Measurements from ENCODE around the gene TBK1. TPM values are rescaled to one million over a fixed set of nuclear protein-coding genes. Genes with fewer than 3 reads are reported as not detected.
"Not testable (repeated sequence)": the region's sequence is repeated elsewhere in the genome, so short reads cannot be mapped to it uniquely, and the experiment has no call there.

Gene TBK1
- total RNA-seq, 8 experiments from 2014 or later, result 11.7 to 36.4 (median 17.4) TPM

- not testable (repeated sequence) for H3K4me3 ChIP-seq; H3K4me1 ChIP-seq (replicated peaks in 1 of 2); ATAC-seq (replicated peaks in 6 of 8); H3K27ac ChIP-seq
- 42 to 86% (median 80%) methylated on average over 1 to 5 of the region's 24 CpGs; no CpG with 5 or more reads in 5 of the 10 experiments for WGBS, 10 experiments
- in situ Hi-C loops (cut with MboI; ENCODE audit: low pct_unique_long_range_greater_than_20kb in 2 of 9, low sequenced_read_pairs in 9 of 9, unreplicated experiment in 9 of 9), result loop anchor here in 3 of 9 experiments (10.0 to 25.0 kb wide), 3 partner anchors 145 to 170 kb away; no protein-coding TSS in a partner anchor
These were observed 90.6 kb downstream of the TBK1 start for GRCh38 chr12:64542409-64543047.

GRCh38 chr12:64544371-64545080 is 92.6 kb downstream of the TBK1 start:
- no peak overlapping the region for H3K4me3 ChIP-seq
- peaks cover 0 to 3% of the 10 kb centered on the region in 2 donors for H3K4me1 ChIP-seq (replicated peaks in 1 of 2)
- peak; percentile 80 to 92 (median 89) for ATAC-seq (replicated peaks in 6 of 8)
- no peak overlapping the region for H3K27ac ChIP-seq
- 8 to 79% (median 45%) methylated on average over 1 to 7 of the region's 8 CpGs for WGBS, 10 experiments
- in situ Hi-C loops (cut with MboI; ENCODE audit: low pct_unique_long_range_greater_than_20kb in 2 of 9, low sequenced_read_pairs in 9 of 9, unreplicated experiment in 9 of 9), result loop anchor here in 3 of 9 experiments (10.0 to 25.0 kb wide), 3 partner anchors 143 to 168 kb away; no protein-coding TSS in a partner anchor

- peak in 1 of 8 experiments; percentile 14 for ATAC-seq (replicated peaks in 6 of 8)
- Histone ChIP-seq H3K4me1 (replicated peaks in 1 of 2) (peaks cover 0 to 3% of the 10 kb centered on the region in 2 donors), H3K27ac (no peak overlapping the region), H3K4me3 (no peak overlapping the region)
- WGBS, 10 experiments, result 8 to 70% (median 30%) methylated on average over 2 to 3 of the region's 3 CpGs; no CpG with 5 or more reads in 1 of the 10 experiments
- in situ Hi-C loops (cut with MboI; ENCODE audit: low pct_unique_long_range_greater_than_20kb in 2 of 9, low sequenced_read_pairs in 9 of 9, unreplicated experiment in 9 of 9), result loop anchor here in 3 of 9 experiments (10.0 to 25.0 kb wide), 3 partner anchors 142 to 167 kb away; no protein-coding TSS in a partner anchor
These were observed 93.1 kb downstream of the TBK1 start for GRCh38 chr12:64545081-64545382.

GRCh38 chr12:64549108-64549507 is 97.2 kb downstream of the TBK1 start:
- H3K27ac ChIP-seq, result no peak overlapping the region
- H3K4me1 ChIP-seq (replicated peaks in 1 of 2), result peaks cover 0 to 3% of the 10 kb centered on the region in 2 donors
- H3K4me3 ChIP-seq, result no peak overlapping the region
- in situ Hi-C loops (cut with MboI; ENCODE audit: low pct_unique_long_range_greater_than_20kb in 2 of 9, low sequenced_read_pairs in 9 of 9, unreplicated experiment in 9 of 9), result loop anchor here in 3 of 9 experiments (10.0 to 25.0 kb wide), 3 partner anchors 138 to 163 kb away; no protein-coding TSS in a partner anchor
- WGBS, 10 experiments, result 20 to 70% (median 50%) methylated on average over 1 of the region's 1 CpG; no CpG with 5 or more reads in 7 of the 10 experiments
- ATAC-seq (replicated peaks in 6 of 8), result no peak

- H3K27ac ChIP-seq, result no peak overlapping the region
- no peak overlapping the region for H3K4me3 ChIP-seq
- peak in 1 of 8 experiments; percentile 47 for ATAC-seq (replicated peaks in 6 of 8)
- no peaks in the 10 kb centered on the region for H3K4me1 ChIP-seq (replicated peaks in 1 of 2)
- WGBS, 10 experiments, result 10 to 89% (median 64%) methylated on average over 1 to 3 of the region's 3 CpGs; no CpG with 5 or more reads in 2 of the 10 experiments
- in situ Hi-C loops (cut with MboI; ENCODE audit: low pct_unique_long_range_greater_than_20kb in 2 of 9, low sequenced_read_pairs in 9 of 9, unreplicated experiment in 9 of 9), result loop anchor here in 4 of 9 experiments (10.0 to 25.0 kb wide), 4 partner anchors 54 to 154 kb away; no protein-coding TSS in a partner anchor
These were observed 98.8 kb downstream of the TBK1 start for GRCh38 chr12:64550755-64551154.

GRCh38 chr12:64551676-64552075 is 99.8 kb downstream of the TBK1 start:
- no peak overlapping the region for H3K27ac ChIP-seq
- no peak overlapping the region for H3K4me3 ChIP-seq
- in situ Hi-C loops (cut with MboI; ENCODE audit: low pct_unique_long_range_greater_than_20kb in 2 of 9, low sequenced_read_pairs in 9 of 9, unreplicated experiment in 9 of 9), result loop anchor here in 4 of 9 experiments (10.0 to 25.0 kb wide), 4 partner anchors 53 to 153 kb away; no protein-coding TSS in a partner anchor
- H3K4me1 ChIP-seq (replicated peaks in 1 of 2), result no peaks in the 10 kb centered on the region
- 22 to 100% (median 70%) methylated on average over 1 to 6 of the region's 7 CpGs; no CpG with 5 or more reads in 3 of the 10 experiments for WGBS, 10 experiments
- no peak for ATAC-seq (replicated peaks in 6 of 8)

Other genes with a start within 250 kb of the TBK1 start
- gene KICS2, start 229.8 kb upstream of the TBK1 start, total RNA-seq, result 10 to 100 TPM in 3 of 8 experiments, 1 to 10 TPM in 5; 3.9 to 16.7 (median 6.6) TPM
- under 1 TPM in 7 of 8 experiments, not detected in 1; 0.13 to 0.71 (median 0.32) TPM for gene C12orf56, start 61.4 kb upstream of the TBK1 start, total RNA-seq
- 100 to 1,000 TPM in 2 of 8 experiments, 10 to 100 TPM in 6; 56.6 to 145 (median 74.6) TPM for gene XPOT, start 47.7 kb upstream of the TBK1 start, total RNA-seq
- gene RASSF3, start 158.4 kb downstream of the TBK1 start, total RNA-seq, result 10 to 100 TPM in 3 of 8 experiments, 1 to 10 TPM in 3, under 1 TPM in 2; 0.60 to 34.4 (median 2.8) TPM

Measured in motor neuron (in vitro differentiated cells).